Activated effector memory CD4-positive, alpha-beta T cell treated with anti-CD3 and anti-CD28 coated beads, Interleukin-2, amount 50 U/mL, for 16 hours (primary cell): ENCODE data around the gene A1BG.

Experiments
- DNase-seq: peaks from one replicate; pipeline ENCODE4 v3.0.0-alpha.2; 2020

A1BG gene

GRCh38 chr19:58334691-58335249 lies 18.5 kb downstream of the A1BG start:
- no peak for DNase-seq

DNA sequence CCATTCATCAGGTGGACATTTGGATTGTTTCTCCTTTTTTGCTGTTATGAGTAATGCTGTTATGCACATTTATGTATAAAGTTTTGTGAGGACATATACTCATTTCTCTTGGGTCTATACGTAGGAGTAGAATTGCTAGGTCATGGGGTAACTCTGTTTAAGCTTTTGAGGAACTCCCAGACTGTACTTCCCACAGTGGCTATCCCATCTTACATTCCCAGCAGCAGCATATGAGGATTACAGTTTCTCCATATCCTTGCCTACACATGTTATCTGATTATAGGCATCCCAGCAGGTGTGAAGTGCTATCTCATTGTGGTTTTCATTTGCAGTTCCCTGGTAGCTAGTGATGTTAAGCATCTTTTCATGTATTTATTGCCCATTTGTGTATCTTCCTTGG lies 20.6 kb downstream of the A1BG start:
- no peak for DNase-seq

GRCh38 chr19:58330458-58330857 lies 22.8 kb downstream of the A1BG start:
- no peak for DNase-seq

- no peak for DNase-seq
These were observed 24.3 kb downstream of the A1BG start for GRCh38 chr19:58328999-58329398.

- DNase-seq = peak; percentile 97
These were observed 26.2 kb downstream of the A1BG start, which contains the start of gene ZSCAN22 for GRCh38 chr19:58326914-58327726. Gene ZSCAN22 (plus strand): TSS chr19:58326994. CDS start chr19:58334803, 7,809 bp downstream.

- no peak for DNase-seq
These were observed 26.8 kb downstream of the A1BG start for GRCh38 chr19:58326501-58326913.

GRCh38 chr19:58325311-58326022 lies 27.8 kb downstream of the A1BG start:
- DNase-seq = no peak

DNA sequence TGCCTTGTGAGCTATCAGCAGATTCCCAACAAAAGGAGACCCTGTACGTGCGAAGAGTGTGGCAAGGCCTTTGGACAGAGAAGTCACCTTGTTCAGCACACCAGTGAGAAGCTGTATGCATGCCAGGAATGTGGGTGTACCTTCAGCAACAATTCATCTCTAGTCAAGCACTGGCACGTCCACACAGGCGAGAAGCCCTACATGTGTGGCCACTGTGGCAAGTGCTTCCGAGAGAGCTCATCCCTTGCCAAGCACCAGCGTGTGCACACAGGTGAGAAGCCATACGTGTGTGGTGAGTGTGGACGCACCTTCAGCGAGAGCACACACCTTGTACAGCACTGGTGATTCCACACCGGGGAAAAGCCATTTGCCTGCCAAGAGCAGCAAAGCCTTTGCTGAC lies 34.1 kb downstream of the A1BG start:
- DNase-seq = no peak

- DNase-seq = no peak
These were observed 35.0 kb downstream of the A1BG start for GRCh38 chr19:58318297-58318696.

GRCh38 chr19:58317476-58318072 lies 35.7 kb downstream of the A1BG start:
- no peak for DNase-seq

DNA sequence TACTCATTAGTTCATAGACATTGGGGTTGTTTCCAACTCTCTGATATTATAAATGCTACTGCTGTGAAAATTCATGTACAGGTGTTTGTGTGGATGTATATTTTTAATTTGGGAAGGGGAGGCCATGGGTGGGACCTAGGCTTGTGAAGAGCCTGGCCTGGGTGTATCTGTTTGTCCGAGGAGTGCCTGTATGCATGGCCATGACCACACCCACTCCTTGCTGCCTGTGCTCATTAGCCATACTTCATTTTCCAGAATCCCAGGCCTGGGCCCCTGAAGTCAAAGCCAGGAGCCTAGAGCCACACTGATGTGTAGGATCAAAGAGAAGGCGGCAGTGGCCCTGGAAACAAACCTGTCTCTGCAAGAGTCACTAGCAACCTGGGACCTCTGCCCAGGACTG lies 37.7 kb downstream of the A1BG start:
- DNase-seq = no peak

DNA sequence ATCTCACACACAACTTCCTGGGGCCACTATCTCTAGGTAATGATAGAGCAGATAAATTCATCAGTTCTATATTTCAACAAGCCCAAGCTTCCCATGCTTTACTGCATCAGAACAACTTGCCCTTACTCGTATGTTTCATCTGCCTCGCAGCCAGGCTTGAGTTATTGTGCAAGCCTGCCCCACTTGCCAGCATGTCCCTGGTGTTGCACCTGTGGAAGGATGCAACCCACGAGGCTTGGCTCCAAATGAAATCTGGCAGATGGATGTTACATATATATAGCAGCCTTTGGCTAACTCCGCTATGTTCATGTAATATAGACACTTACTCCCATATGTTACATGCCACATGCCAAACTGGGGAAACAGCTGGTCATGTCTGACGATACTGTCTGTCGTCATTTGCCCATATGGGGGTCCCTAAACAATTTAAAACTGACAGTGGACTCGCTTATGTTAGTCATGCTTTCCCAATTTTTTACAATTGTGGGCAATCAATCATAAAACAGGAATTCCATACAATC lies 41.9 kb downstream of the A1BG start:
- no peak for DNase-seq

- DNase-seq = peak; percentile 67
These were observed 42.6 kb downstream of the A1BG start for GRCh38 chr19:58310685-58311084.

- DNase-seq = no peak
These were observed 45.6 kb downstream of the A1BG start for GRCh38 chr19:58307736-58308135.

DNA sequence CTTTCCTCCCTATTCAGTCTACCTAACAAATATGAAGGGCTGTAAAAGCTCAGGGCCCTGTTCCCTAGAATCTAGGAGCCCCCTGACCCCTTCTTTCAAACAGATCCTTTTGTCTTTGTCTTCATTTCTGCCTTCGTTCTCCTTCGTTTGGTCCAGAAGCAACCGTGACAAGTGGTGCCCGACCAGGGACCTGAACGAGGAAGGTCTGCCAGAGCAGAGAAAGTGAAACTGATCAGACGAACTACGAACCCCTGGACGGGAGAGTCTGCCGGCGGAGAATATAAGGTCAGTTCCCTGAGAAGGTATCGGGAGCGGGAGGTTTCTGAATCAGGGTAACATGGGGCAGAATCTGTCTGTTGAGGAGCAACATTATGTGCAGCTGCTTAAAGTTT lies 47.4 kb downstream of the A1BG start:
- peak; percentile 61 for DNase-seq

DNA sequence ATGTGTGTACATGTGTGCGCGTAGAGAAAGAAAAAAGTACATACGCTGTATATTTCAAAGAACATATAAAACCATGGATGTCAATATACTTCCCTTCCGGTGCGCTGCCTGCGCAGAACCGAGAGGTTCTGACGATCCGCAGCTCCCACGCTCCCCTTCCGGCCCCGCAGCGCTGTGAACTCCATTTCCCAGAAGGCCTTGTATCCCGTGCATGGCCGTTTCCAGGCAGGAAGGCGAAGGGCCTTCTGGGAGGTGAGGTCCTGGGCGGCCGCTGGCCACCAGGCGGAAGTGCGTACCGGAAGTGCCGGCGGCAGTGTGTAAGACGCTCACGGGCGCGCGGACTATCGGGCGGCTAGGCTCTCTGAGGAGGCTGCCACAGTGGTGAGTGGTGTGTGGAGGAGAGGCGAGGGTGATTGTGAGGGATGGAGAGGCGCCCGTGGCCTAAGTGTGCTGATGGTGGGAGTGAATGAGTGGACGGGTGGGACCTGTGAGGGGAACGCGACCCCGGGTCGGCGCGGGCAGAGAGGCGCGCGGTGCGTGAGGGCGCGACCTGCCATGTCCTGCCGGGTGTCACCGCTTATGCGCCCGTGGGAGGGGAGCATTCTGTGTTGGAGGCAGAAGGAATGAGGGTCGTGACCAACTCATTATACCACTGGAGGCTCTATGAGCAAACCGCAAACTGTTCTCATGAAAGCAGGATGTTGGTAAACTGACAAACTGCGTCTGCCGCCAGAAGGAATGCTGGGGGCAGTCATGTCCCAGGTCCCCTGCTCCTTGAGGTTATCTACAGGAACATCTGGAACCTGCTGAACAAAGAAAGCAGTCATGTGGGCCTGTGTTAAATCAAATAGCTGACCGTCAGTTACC lies 48.0 kb downstream of the A1BG start, which contains the start of gene ERVK3-1:
Gene ERVK3-1, plus strand, starts transcription at position 313 of the 867 bp plus-strand sequence. CDS start 6,792 bp downstream, outside the sequence.
- DNase-seq = peak; percentile 98

DNA sequence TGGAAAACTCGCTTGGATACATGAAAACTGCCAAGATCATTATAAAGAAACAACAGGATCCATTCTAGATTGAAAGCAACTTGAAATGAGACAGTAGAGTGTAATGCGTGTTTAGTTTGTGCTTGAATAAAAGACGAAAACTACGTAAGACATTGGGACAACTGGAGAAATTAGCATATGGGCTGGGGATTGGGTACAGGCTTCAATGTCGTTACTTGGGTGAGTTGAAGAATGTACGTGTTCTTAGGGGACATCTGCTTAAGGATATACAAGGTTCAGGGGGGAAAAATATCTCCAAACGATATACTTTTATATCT lies 48.6 kb downstream of the A1BG start:
- DNase-seq = no peak

- no peak for DNase-seq
These were observed 49.0 kb downstream of the A1BG start for GRCh38 chr19:58304255-58304654.

DNA sequence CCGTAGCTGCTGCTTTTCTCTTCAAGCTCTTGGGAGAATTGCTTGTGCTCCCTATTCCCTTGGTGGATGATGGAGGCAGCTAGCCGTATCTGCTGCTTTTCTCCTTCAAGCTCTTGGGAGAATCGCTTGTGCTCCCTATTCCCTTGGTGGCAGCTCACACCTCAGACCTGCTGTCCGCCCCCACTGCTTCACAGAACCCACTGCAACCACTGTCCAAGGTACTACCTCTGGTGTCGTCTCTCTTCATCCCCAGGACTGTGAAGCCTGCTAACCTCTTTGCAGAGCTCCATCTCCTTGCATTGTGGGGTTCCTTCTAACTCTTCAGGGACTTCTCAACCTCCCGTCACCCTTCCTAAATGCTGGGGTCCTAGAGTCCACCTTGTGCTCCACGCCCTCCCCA lies 52.7 kb downstream of the A1BG start:
- no peak for DNase-seq

GRCh38 chr19:58296104-58296503 lies 57.2 kb downstream of the A1BG start:
- no peak for DNase-seq
